SKM-1 (cell line): ENCODE results near the gene NOX3.

Experiments used
- DNase-seq: peaks from one replicate; lab custom pipeline; 2025; ENCODE audit not compliant: unreplicated experiment; lab: John Stamatoyannopoulos, UW

Gene NOX3

GRCh38 chr6:155400654-155400965, 55.0 kb downstream of the NOX3 start:
- DNase-seq: no peak

- DNase-seq: no peak
These were observed 55.6 kb downstream of the NOX3 start for GRCh38 chr6:155399745-155400653.

GRCh38 chr6:155399062-155399744, 56.4 kb downstream of the NOX3 start:
- DNase-seq: no peak

GRCh38 chr6:155398701-155399061, 57.0 kb downstream of the NOX3 start:
- no peak for DNase-seq

- DNase-seq: no peak
These were observed 57.4 kb downstream of the NOX3 start for GRCh38 chr6:155398221-155398620.

GRCh38 chr6:155397172-155397705, 58.4 kb downstream of the NOX3 start:
- DNase-seq: no peak

GRCh38 chr6:155396605-155397004, 59.0 kb downstream of the NOX3 start:
- no peak for DNase-seq

GRCh38 chr6:155395339-155395738, 60.3 kb downstream of the NOX3 start:
- no peak for DNase-seq

GRCh38 chr6:155389130-155389529, 66.5 kb downstream of the NOX3 start:
- no peak for DNase-seq

- DNase-seq: no peak
These were observed 67.0 kb downstream of the NOX3 start for GRCh38 chr6:155388591-155388990.

- no peak for DNase-seq
These were observed 68.2 kb downstream of the NOX3 start for GRCh38 chr6:155387481-155387880.

GRCh38 chr6:155384321-155384952, 71.2 kb downstream of the NOX3 start:
- no peak for DNase-seq

GRCh38 chr6:155383913-155384312, 71.7 kb downstream of the NOX3 start:
- DNase-seq: no peak

- DNase-seq: no peak
These were observed 73.3 kb downstream of the NOX3 start for GRCh38 chr6:155382338-155382685.

- DNase-seq: no peak
These were observed 73.8 kb downstream of the NOX3 start for GRCh38 chr6:155381673-155382337.

- DNase-seq: no peak
These were observed 74.8 kb downstream of the NOX3 start for GRCh38 chr6:155380666-155381332.

GRCh38 chr6:155378724-155379123, 76.9 kb downstream of the NOX3 start:
- no peak for DNase-seq

- DNase-seq: no peak
These were observed 77.4 kb downstream of the NOX3 start for GRCh38 chr6:155378276-155378675.

GRCh38 chr6:155377061-155377460, 78.6 kb downstream of the NOX3 start:
- DNase-seq: no peak

GRCh38 chr6:155375801-155376200, 79.8 kb downstream of the NOX3 start:
- DNase-seq: no peak

- no peak for DNase-seq
These were observed 81.0 kb downstream of the NOX3 start for GRCh38 chr6:155374681-155375080.
